Stimulated activated CD8-positive, alpha-beta memory T cell treated with anti-CD3 and anti-CD28 coated beads, Interleukin-12 subunit alpha, Interleukin-12 subunit beta, amount 100 ng/mL, for 24 hours (primary cell): Measurements from ENCODE around the gene AUNIP.
"Not testable (repeated sequence)": the region's sequence is repeated elsewhere in the genome, so short reads cannot be mapped to it uniquely, and the experiment has no call there.

Experiments
- DNase-seq: peaks from one replicate; pipeline ENCODE4 v3.0.0-alpha.2; 2020; ENCODE audit errors: extremely low read depth

Gene AUNIP

DNA sequence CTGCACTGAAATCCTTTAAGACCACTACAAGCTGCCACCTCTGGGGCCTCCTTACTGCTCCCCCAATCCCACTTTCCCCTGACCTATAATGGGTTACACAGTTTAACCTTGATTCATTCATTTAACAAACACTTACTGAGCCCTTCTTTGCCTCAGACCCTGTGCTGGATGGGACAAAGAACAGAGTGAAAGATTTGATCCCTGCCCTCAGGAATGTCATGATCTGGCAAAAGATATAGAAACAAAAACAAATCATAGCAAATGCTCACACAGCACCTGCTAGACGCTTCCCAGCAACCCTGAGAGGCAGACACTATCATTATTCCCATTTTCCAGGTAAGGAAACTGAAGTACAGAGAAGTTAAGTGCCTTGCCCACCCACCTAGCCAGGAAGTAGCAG lies 7.0 kb upstream of the AUNIP start:
- no peak for DNase-seq

DNA sequence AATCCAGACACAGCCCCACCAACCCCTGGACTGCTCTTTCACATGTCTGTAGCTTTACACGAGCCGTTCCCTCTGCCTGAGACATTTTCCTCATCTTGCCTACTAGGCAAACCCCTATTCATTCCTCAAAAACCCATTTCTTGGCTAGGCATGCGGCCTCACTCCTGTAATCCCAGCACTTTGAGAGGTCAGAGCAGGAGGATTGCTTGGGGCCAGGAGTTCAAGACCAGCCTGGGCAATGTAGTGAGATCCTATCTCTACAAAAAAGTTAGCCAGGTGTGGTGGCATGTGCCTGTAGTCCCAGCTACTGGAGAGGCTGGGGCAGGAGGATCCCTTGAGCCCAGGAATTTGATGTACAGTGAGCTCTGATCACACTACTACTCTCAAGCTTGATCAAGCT lies 5.2 kb upstream of the AUNIP start:
- DNase-seq = no peak

DNA sequence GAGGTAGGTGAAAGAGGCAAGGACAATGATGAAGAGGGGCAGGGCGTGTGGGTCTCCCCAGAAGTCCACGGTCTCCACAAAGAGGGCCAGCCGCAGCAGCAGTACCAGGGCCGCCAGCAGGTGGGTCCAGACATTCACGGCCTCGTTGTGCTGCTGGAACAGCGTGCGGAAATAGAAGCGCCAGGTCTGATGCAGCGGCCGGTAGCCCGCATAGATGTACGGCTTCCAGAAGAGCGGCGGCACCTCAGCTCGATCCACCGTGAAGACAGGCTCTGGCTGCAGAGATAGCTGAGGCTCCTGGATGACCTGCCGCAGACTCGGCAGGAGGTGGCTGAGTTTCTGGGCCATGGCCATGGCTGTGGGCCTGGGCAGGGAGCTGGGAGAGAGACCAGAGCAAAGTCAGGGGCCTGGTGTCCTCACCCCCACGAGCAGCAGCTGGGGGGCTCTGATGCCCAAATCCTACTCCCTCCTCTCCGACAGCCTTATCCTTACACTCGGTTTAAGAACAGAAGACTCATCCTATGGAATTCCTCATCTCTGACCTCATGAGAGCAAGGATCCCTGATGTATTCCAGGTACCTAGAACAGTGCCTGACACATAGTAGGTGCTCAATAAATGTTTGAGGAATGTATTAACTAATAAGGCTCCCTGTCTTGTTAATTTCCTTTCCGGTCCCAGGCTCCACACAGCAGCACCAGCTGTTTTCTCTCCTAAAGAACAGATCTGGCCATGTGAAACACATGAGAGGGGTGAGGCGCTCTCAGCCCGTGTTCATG lies 4.4 kb upstream of the AUNIP start:
- DNase-seq = no peak

DNA sequence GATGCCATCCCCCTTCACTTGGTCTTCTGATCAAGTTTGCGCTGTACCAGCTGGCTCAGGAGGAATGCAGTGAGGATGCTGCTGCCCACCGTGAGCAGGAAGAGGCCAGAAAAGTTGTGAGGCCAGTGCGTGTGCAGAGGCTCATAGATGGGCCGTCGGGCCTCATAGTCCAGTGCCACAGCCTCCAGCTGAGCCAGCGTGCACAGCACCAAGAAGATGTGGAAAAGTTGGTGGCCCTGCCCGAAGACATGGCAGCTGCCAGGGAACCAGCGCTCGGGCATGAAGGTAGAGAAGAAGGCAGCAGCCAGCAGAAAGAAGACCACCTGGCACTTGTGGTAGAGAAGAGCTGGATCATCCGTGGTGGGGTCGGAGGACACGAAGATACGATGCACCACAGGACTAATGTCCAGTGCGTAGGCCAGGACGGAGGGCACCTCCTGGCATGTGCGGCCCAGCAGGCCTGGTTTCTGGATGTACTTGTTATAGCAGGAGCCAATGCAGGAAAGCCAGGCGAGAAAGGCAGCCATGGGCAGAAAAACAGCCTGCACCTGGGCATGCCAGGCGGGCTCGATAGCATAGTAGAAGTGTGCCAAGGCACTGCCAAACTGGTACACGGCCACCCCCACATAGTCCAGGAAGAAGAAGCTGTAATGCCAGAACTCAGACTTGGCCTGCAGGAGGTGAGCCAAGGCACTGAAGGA lies 3.7 kb upstream of the AUNIP start:
- DNase-seq = no peak

DNA sequence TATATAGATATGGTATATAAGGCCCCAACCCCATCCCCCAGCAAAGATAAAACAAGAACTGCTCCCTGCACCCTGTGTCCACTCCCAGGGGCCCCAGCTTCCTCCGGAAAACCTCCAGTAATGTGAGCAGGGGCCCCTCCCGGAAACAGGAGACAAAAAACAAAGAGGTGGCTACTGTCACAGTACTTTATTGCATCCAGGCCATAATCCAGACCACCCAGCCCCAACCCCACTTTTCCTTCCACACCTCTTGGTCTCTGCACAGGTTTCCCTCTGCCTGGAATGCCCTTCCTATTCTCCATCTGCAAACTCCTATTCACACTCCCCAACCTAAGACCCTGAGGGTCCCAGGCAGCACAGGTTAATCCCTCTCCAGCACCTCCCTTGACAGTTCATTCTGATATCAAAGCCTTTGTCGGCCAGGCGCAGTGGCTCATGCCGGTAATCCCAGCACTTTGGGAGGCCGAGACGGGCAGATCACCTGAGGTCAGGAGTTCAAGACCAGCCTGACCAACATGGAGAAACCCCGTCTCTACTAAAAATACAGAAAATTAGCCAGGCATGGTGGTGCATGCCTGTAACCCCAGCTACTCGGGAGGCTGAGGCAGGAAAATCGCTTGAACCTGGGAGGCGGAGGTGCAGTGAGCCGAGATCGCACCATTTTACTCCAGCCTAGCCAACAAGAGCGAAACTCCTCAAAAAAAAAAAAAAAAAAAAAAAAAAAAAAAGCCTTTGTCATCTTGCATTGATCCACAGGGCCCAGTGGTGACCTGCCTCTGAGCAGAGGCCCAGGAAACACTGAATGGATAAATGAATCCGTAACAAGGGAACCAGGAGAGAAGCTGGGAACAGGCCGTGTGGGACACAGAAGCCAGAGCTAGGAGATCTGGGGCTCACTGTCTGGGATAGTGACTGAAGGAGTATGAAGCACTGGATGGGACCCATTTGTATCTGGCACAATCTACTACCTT lies 2.3 kb upstream of the AUNIP start:
- DNase-seq = no peak

DNA sequence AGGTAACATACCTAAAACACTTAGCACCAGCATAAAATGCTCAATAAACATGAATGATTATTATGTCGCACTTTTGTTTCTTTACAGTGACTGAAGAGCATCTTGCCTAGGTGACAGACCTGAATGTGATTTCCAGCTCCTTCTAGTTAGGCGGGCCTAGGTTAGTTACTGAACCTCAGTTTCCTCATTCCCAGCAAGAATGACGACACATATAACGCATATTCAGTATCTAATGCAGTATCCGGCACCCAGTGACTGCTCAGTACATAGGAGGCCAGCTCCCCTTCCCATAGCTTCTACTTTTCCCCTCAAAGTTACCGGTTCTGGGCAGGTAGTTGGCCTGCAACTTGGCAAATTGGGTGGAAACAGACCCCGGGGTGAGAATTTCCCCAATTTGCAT lies 763 bp downstream of the AUNIP start:
- no peak for DNase-seq

DNA sequence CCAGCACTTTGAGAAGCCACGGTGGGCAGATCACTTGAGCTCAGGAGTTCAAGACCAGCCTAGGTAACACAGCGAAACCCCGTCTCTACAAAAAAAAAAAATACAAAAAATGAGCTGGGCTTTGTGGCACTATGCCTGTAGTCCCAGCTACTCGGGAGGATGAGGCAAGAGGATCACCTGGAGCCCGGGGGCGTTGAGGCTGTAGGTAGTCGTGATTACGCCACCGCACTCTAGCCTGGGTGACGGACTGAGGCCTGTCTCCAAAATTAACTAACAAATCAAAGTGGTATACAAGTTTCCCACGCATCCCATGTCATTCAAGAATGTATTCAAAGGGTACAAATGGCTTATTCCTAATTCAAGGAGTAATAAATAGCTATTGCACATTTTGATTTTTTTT lies 2.4 kb downstream of the AUNIP start:
- DNase-seq = no peak

DNA sequence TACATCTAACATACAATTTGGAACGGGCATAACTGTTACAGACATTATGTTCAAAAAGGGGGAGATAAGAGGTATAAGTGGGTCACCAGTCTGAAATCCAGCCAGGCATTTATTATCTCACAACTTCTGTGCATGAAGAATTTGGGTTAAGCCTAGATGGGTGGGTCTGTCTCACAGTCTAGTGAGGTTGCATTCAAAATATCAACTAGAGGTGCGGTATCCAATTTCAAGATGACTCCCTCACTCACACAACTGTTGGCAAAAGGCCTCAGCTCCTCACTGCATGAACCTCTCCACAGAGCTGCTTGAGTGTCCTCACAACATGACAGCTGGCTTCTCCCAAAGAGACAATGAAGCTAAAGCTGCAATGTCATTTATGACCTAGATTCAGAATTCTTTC lies 4.7 kb downstream of the AUNIP start:
- no peak for DNase-seq

DNA sequence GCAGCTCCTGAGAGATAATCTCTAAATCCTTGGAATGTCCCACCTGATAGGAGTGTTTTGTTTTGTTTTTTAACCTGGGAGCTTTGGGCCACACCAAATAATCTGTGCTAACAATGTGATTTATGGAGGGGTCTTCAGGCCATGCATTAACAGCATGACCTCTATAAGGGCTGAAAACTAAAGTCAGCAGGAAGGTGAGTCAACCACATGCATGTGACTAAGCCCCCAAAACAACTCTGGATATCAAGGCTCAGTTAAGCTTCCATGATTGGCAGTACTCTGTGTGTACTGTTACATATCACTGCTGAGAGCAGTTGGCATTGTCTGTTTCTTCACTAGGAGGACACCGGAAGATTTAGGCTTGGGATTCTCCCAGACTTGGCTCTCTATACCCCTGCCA lies 10.7 kb downstream of the AUNIP start:
- no peak for DNase-seq

DNA sequence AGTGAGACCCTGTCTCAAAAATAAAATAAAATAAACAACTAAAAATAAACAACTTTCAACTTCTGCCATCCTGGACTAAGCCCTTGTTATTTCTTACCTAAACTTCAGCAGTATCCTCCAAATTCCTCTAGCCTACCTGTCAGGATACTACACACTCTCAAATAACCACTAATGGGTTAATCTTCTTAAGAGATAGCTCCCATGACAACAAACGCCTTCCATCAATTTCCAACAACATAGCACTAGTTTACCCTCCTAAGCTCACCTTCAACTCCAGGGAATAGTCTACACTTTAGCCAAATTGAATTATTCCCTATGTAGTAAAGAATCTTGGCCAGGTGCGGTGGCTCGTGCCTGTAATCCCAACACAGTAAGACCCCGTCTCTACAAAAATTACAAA lies 11.3 kb downstream of the AUNIP start:
- DNase-seq = no peak

DNA sequence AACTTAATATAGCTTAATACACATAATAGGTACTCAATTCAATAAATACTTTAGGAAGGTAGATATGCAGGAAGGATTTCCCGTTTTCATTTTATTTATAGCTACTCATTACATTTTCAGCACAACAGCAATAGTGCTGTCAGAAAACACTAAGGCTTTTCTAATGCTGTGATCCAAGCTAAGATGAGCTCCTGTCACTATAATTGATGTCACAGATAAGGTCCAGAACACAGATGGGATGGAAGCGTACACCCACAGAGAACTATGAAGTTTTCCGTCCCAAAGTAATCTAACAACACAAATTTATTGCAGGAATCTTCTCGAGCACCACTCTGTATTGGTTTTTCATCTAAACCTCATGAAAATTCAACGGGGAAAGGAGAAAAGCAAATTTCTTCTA lies 13.6 kb downstream of the AUNIP start:
- no peak for DNase-seq

DNA sequence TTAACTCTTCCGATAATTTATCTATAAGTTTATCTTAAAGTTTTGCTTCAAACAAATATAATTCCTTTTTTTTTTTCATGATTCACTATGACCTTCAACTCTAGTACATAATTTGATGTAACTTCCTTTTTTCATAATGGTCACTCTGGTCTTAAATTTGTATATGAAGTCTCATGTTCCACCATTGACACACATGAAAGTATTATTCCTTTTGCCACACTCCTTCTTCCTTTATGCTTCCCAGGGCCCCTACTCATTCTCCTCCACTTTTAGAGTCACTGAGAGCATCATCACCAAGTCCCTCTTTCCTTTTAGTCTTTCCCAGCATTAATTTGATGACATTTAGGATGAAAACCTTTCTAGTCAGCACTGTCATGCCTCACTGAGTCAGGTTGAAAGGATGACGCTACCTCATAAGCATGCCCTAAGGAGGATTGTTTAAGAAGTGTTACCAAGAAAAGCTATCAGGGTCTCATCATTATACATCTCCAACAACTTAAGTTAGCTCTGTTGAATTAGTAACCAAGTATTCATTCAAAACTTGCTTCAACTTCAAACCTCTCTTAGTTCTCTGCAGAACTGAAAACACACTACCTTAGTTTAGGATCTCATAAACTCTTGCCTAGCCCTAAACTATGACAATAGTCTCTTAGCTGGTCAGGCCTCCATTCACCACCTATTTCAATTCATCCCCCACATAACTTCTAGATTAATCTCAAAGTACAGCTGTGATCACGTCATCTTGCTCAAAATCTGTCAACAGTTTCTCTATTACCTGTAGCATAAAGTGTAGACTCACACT lies 14.5 kb downstream of the AUNIP start:
- no peak for DNase-seq

DNA sequence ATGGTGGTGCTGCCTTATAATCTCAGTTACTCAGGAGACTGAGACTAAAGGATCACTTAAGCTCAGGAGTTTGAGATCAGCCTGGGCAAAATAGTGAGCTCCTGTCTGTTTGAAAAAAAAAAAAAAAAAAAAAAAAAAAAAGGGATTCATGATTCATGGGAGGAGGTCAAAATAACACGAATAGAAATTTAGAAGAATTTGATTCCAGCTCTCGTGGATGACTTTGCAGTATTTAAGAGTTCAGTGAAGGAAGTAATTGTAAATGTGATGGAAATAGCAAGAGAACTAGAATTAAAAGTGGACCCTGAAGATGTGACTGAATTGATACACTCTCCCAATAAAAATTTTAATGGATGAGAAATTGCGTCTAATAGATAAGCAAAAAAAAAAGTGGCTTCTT lies 15.8 kb downstream of the AUNIP start:
- DNase-seq = no peak

DNA sequence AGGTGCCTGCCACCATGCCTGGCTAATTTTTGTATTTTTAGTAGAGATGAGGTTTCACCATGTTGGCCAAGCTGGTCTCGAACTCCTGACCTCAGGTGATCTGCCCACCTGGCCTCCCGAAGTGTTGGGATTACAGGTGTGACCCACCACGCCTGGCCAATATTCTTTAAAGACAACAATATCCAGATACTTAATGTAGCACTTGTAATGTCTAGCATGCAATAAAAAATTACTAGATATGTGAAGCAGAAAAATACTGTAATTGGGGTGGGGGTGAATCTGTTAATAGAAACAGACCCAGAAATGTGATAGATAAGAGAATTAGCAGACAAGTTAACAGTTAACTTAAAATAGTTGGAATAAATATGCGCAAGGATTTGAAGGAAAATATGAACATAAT lies 19.4 kb downstream of the AUNIP start:
- not testable (repeated sequence) for DNase-seq

DNA sequence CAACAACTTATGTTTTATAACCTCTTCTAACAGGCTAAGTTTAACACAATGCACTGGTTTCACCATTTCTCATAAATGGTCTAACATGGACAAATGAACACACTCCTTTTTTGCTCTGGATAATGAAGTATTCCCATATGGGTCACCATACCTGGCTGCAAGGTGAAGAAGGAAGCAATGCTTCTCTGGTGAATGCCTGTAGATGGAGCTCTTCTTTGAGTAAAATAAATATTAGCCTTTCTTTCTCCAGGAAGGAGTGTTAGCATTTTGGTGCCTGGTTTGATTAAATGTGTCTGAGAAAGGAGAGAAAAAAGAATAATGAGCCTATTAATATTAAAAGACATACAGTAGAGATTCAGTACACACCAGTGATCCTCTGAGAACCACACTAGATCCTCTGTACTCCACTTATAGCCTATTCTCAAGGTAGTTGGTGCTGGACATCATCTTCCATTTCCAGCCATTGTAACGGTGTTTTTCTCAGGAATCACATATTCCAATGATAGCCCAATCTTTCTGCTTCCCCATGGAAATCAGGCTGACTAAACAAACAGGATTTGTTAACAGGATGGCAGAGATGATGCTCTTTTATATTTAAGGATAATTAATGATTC lies 21.9 kb downstream of the AUNIP start:
- DNase-seq = no peak

DNA sequence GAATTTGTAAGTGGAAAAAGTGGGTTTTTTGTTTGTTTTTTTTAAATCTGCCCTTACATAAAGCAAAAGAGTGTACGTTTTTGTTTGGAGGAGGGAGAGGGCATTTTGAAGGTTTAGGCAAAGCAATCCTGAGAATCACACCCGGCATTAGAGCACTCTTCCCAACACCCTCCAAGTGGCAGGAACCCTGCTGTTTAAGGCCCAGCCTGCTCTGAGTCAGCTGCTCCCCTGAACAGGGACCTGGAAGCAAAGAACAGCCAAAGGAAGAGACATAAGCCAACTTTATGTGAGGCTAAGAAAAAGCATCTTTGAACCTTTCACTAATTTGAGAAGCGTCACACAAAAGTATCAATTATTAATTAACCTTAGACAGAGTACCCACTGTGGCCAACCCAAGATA lies 22.6 kb downstream of the AUNIP start:
- DNase-seq = no peak

DNA sequence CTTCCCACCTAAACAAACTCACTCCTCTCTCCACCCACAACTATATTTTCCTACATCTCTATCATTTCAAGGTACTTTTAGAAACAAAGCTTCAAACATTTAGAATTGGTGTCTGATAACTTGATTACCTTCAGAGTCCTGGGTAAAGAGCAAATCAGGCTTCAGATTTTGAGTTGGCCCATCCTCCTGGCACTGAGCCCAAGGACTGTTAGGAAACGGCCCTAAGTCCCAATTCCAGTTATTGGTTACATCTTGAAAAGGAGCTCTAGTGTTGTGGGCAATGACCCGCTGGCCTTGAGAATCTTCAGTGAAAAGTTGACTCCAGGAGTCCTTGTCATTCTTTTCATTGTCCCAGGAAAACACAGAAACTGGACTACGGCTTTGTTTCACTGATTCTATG lies 24.4 kb downstream of the AUNIP start:
- DNase-seq = no peak

DNA sequence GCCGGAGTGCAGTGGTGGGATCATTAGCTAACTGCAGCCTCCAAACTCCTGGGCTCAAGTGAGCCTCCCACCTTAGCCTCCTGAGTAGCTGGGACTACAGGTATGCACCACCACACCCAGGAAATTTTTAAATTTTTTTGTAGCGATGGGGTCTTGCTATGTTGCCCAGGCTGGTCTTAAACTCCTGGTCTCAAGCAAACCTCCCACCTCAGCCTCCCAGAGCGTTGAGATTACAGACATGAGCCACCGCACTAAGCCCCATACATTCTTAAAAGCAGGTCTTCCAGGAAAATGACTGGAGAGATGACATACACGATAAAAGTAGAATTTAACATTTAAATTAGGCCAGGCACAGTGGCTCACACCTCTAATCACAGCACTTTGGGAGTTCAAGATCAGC lies 26.1 kb downstream of the AUNIP start:
- no peak for DNase-seq

DNA sequence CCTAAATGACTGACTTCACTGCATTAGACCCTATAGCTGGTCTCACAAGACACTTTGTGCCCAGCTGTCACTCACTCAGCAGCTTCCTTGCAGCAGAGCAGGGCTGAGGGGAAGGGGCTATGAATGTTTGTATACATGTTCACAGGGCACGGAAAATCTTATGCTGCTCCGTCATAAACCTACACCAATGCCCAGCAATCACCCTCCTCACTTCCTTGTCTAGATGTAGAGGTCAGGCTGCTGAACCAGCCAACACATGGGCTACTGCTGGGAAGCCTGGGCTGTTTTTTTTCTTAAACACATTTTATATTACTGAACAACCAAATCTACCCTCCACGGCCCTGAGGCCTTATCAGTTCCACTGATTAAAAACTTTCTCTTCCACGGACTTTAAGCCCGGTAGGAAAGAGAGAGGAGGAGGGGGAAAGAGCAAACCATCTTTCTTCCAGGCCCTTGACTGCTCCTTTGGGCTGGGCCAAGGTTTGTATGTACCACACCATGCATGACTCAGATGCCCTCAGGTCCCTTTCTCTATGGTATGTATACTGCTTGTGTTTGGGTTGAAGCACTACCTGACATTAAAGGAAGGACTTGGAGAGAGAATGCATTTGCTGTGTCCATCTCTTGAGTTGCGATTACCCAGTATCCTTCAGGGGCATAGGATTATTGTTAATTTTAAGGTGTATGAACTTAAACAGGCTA lies 26.8 kb downstream of the AUNIP start:
- DNase-seq = no peak

DNA sequence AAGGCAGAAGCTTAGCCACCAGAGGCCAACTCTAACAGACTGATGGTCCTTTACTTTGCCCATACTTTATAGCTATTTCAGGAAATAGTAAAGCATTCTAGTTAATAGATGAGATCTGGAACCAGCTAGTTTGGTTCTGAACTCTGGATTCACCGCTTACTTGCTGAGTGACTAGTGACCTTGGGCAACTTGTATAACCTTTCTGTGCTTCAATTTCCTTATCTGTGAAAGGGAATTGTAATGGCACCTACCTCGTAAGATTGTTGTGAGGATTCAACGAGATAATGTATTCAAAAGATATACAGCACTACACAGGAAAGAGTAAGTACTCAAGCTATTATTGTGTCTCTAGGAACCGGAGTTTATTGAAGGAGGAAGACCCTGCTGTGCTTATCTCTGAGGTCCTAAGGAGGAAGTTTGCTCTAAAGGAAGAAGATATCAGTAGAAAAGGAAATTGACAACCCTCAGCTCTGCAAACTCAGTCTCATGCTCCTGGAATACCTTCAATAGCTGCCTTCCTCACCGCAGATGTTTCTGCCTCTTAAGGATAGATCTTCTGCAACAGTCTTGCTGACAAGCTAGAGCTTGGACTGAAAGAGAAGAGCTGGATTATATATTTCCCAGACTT lies 27.6 kb downstream of the AUNIP start:
- DNase-seq = no peak
